Measurements from ENCODE around the gene FXYD3. TPM values are rescaled to one million over a fixed set of nuclear protein-coding genes. Genes with fewer than 3 reads are reported as not detected.
A peak's percentile ranks its signal among the peaks of the same experiment; 100 is the strongest.

The FXYD3 gene
- total and polyA plus RNA-seq, 2 of the 13 experiments (the other 11 are each of a cell fraction or from before 2014, with no cell fraction given), result 4.9 TPM; not detected in 1

- TF ChIP-seq ELF4 (CRISPR knock-in tag; IDR thresholded peaks at IDR 0.05; ENCODE audit: borderline replicate concordance) (no peak), ZNF567 (CRISPR knock-in tag; IDR thresholded peaks at IDR 0.05; ENCODE audit: borderline replicate concordance) (0 out of 2 replicates have a peak, but pooled peaks have one; percentile 36), LRRFIP1 (CRISPR knock-in tag; conservative IDR thresholded peaks at IDR 0.05) (no peak), ZBTB38 (CRISPR knock-in tag; IDR thresholded peaks at IDR 0.05) (no peak), FOXJ3 (CRISPR knock-in tag; IDR thresholded peaks at IDR 0.05; ENCODE audit: borderline replicate concordance) (no peak), EZH2 (conservative IDR thresholded peaks at IDR 0.05; ENCODE audit: low read depth, low read length) (no peak), SMC3 (IDR thresholded peaks at IDR 0.05; ENCODE audit: low read length) (peak; percentile 54), TERF1 (CRISPR knock-in tag; IDR thresholded peaks at IDR 0.05) (no peak), DNMT1 (CRISPR knock-in tag; IDR thresholded peaks at IDR 0.05) (no peak), MZF1 (CRISPR knock-in tag; IDR thresholded peaks at IDR 0.05; ENCODE audit: borderline replicate concordance) (no peak), ZNF781 (CRISPR knock-in tag; IDR thresholded peaks at IDR 0.05; ENCODE audit: borderline replicate concordance, not compliant biosample characterization) (peak; percentile 35), ZNF230 (CRISPR knock-in tag; IDR thresholded peaks at IDR 0.05) (no peak), PBX2 (CRISPR knock-in tag; IDR thresholded peaks at IDR 0.05) (no peak), KMT2B (CRISPR knock-in tag; IDR thresholded peaks at IDR 0.05) (no peak), FOXM1 (CRISPR knock-in tag; IDR thresholded peaks at IDR 0.05) (no peak), ZNF589 (CRISPR knock-in tag; conservative IDR thresholded peaks at IDR 0.05) (no peak), RFX1 (IDR thresholded peaks at IDR 0.05) (no peak), SOX5 (CRISPR knock-in tag; IDR thresholded peaks at IDR 0.05; ENCODE audit: borderline replicate concordance) (peak; percentile 16; the same call in 1 of the 2 replicates)
- TF ChIP-seq, protein P1, sequence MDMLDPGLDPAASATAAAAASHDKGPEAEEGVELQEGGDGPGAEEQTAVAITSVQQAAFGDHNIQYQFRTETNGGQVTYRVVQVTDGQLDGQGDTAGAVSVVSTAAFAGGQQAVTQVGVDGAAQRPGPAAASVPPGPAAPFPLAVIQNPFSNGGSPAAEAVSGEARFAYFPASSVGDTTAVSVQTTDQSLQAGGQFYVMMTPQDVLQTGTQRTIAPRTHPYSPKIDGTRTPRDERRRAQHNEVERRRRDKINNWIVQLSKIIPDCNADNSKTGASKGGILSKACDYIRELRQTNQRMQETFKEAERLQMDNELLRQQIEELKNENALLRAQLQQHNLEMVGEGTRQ (IDR thresholded peaks at IDR 0.05; ENCODE audit: low read depth, low read length), result peak; percentile 71
- TF ChIP-seq, protein P1 (CRISPR knock-in tag; IDR thresholded peaks at IDR 0.05; ENCODE audit: borderline replicate concordance), result peak; percentile 83; the same call in 1 of the 2 replicates
- TF ChIP-seq, protein P2, sequence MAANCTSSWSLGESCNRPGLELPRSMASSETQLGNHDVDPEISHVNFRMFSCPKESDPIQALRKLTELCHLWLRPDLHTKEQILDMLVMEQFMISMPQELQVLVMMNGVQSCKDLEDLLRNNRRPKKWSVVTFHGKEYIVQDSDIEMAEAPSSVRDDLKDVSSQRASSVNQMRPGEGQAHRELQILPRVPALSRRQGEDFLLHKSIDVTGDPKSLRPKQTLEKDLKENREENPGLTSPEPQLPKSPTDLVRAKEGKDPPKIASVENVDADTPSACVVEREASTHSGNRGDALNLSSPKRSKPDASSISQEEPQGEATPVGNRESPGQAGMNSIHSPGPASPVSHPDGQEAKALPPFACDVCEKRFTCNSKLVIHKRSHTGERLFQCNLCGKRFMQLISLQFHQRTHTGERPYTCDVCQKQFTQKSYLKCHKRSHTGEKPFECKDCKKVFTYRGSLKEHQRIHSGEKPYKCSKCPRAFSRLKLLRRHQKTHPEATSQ (CRISPR knock-in tag; IDR thresholded peaks at IDR 0.05; ENCODE audit: borderline replicate concordance), result no peak
These were observed 48.7 kb upstream of the FXYD3 start (continued) for GRCh38 chr19:35066691-35067563.
